Placental pericyte (primary cell): ENCODE results near the gene GCFC2. TPM values are rescaled to one million over a fixed set of nuclear protein-coding genes. Genes with fewer than 3 reads are reported as not detected.

Experiments used
- small RNA-seq: library from RNA; depleted of rRNA; stranded (forward); fragments of <200 nt; gene quantifications from one replicate; pipeline ENCODE3, GENCODE V24; 2012; ENCODE audit warnings: low replicate concordance
- total RNA-seq: library from RNA; depleted of rRNA; stranded (reverse); fragments of >200 nt; gene quantifications from 2 replicates; pipeline ENCODE4 v1.2.3, GENCODE V29; 2012

GCFC2 gene
- total RNA-seq: 9.8 and 14.9 TPM in 2 replicates

GRCh38 chr2:75710577-75711253 lies at the start of gene GCFC2:
Gene GCFC2 (minus strand): TSS chr2:75710915. CDS start chr2:75710855, 60 bp downstream.

GRCh38 chr2:75646583-75647425 lies 63.9 kb downstream of the GCFC2 start, which contains the start of gene MRPL19:
Gene MRPL19 (plus strand): TSS chr2:75646783. CDS start chr2:75646808, 25 bp downstream.

Small RNA genes within 50 kb of the gene (small RNA-seq; reads per million reads assigned to genes)
- not detected for gene RF00012

Other genes with a start within 250 kb of the GCFC2 start
- gene EVA1A, start 150.0 kb downstream of the GCFC2 start, total RNA-seq: 36.5 and 51.3 TPM in 2 replicates
- gene MRPL19, start 64.1 kb downstream of the GCFC2 start, total RNA-seq: 33.3 and 41.4 TPM in 2 replicates